GM18517 (cell line): ENCODE data around the gene ACLY.
"Not testable (repeated sequence)": the region's sequence is repeated elsewhere in the genome, so short reads cannot be mapped to it uniquely, and the experiment has no call there.

Source experiments
- ATAC-seq: cut with Tn5 transposase; IDR thresholded peaks from one replicate; pipeline ENCODE4 v1.9.1; 2021; ENCODE audit warnings: mild to moderate bottlenecking, moderate library complexity; ENCODE audit not compliant: unreplicated experiment

The ACLY gene

GRCh38 chr17:41873559-41874292, 45.0 kb downstream of the ACLY start:
- no peak for ATAC-seq

- no peak for ATAC-seq
These were observed 47.0 kb downstream of the ACLY start for GRCh38 chr17:41871789-41872188.

- ATAC-seq = no peak
These were observed 48.1 kb downstream of the ACLY start for GRCh38 chr17:41870627-41871026.

GRCh38 chr17:41870097-41870496, 48.7 kb downstream of the ACLY start:
- no peak for ATAC-seq

- no peak for ATAC-seq
These were observed 49.3 kb downstream of the ACLY start for GRCh38 chr17:41869426-41869825.

GRCh38 chr17:41868568-41868967, 50.2 kb downstream of the ACLY start:
- no peak for ATAC-seq

- ATAC-seq = no peak
These were observed 53.2 kb downstream of the ACLY start for GRCh38 chr17:41865596-41865893.

- ATAC-seq = peak; percentile 87
These were observed 53.7 kb downstream of the ACLY start, which contains the start of gene KLHL11 for GRCh38 chr17:41864836-41865595. Gene KLHL11, minus strand, starts transcription at chr17:41865423. Its CDS starts 53 bp downstream, at chr17:41865370.

GRCh38 chr17:41864498-41864835, 54.3 kb downstream of the ACLY start:
- no peak for ATAC-seq

- ATAC-seq = no peak
These were observed 55.5 kb downstream of the ACLY start for GRCh38 chr17:41863074-41863848.

- ATAC-seq = no peak
These were observed 58.4 kb downstream of the ACLY start for GRCh38 chr17:41860254-41860931.

- ATAC-seq = not testable (repeated sequence)
These were observed 67.4 kb downstream of the ACLY start for GRCh38 chr17:41851382-41851781.

GRCh38 chr17:41849251-41849990, 69.3 kb downstream of the ACLY start:
- no peak for ATAC-seq

- ATAC-seq = no peak
These were observed 70.0 kb downstream of the ACLY start for GRCh38 chr17:41848788-41849187.

GRCh38 chr17:41844971-41845370, 73.8 kb downstream of the ACLY start:
- ATAC-seq = no peak

- not testable (repeated sequence) for ATAC-seq
These were observed 78.0 kb downstream of the ACLY start for GRCh38 chr17:41840781-41841180.

GRCh38 chr17:41839448-41839847, 79.3 kb downstream of the ACLY start:
- ATAC-seq = not testable (repeated sequence)

- no peak for ATAC-seq
These were observed 80.8 kb downstream of the ACLY start, which contains the start of gene KLHL10 for GRCh38 chr17:41837761-41838538. Gene KLHL10, plus strand, starts transcription at chr17:41837825. Its CDS starts 108 bp downstream, at chr17:41837933.

- ATAC-seq = no peak
These were observed 82.1 kb downstream of the ACLY start for GRCh38 chr17:41836550-41837196.
